Astrocyte of the cerebellum (primary cell): ENCODE data around the gene PEX11G.
"Not testable (repeated sequence)": the region's sequence is repeated elsewhere in the genome, so short reads cannot be mapped to it uniquely, and the experiment has no call there.

Experiments
- DNase-seq: peaks from one replicate; pipeline ENCODE4 v3.0.0-alpha.2; 2011; ENCODE audit warnings: low read depth
- H3K4me3 ChIP-seq: 2 replicates; pipeline ENCODE4 v1.5.1; 2011; ENCODE audit warnings: mild to moderate bottlenecking, low read depth, low read length, moderate library complexity
- in situ Hi-C: cut with HindIII; loops from 2 replicates; pipeline ENCODE4 v1.10.0; 2017; ENCODE audit warnings: low sequenced_read_pairs
- TF ChIP-seq, protein P1 (sequence below): IDR thresholded peaks from 2 replicates; pipeline ENCODE4 v1.5.1; 2012; ENCODE audit warnings: low read length, low read depth, moderate library complexity, mild to moderate bottlenecking; ENCODE audit errors: missing control alignments

The PEX11G gene

GRCh38 chr19:7434391-7434790, 54.4 kb downstream of the PEX11G start:
- no peak for DNase-seq
- in situ Hi-C loops, result no loop called here
- H3K4me3 ChIP-seq, result no peak overlapping the region
- TF ChIP-seq, protein P1, sequence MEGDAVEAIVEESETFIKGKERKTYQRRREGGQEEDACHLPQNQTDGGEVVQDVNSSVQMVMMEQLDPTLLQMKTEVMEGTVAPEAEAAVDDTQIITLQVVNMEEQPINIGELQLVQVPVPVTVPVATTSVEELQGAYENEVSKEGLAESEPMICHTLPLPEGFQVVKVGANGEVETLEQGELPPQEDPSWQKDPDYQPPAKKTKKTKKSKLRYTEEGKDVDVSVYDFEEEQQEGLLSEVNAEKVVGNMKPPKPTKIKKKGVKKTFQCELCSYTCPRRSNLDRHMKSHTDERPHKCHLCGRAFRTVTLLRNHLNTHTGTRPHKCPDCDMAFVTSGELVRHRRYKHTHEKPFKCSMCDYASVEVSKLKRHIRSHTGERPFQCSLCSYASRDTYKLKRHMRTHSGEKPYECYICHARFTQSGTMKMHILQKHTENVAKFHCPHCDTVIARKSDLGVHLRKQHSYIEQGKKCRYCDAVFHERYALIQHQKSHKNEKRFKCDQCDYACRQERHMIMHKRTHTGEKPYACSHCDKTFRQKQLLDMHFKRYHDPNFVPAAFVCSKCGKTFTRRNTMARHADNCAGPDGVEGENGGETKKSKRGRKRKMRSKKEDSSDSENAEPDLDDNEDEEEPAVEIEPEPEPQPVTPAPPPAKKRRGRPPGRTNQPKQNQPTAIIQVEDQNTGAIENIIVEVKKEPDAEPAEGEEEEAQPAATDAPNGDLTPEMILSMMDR, result no peak

- in situ Hi-C loops, result not testable (repeated sequence)
These were observed 55.4 kb downstream of the PEX11G start for GRCh38 chr19:7433456-7433855.

GRCh38 chr19:7429638-7430282, 59.1 kb downstream of the PEX11G start:
- DNase-seq, result no peak
- no peak overlapping the region for H3K4me3 ChIP-seq
- TF ChIP-seq, protein P1, result no peak
- in situ Hi-C loops, result no loop called here

More at GRCh38 chr19:7433456-7433855, 55.4 kb downstream of the PEX11G start:
- DNase-seq, H3K4me3 ChIP-seq: not testable (repeated sequence)

- TF ChIP-seq, protein P1, result no peak
- no peak overlapping the region for H3K4me3 ChIP-seq
- no peak for DNase-seq
- in situ Hi-C loops, result no loop called here
These were observed 60.2 kb downstream of the PEX11G start for GRCh38 chr19:7428651-7429113.

DNA sequence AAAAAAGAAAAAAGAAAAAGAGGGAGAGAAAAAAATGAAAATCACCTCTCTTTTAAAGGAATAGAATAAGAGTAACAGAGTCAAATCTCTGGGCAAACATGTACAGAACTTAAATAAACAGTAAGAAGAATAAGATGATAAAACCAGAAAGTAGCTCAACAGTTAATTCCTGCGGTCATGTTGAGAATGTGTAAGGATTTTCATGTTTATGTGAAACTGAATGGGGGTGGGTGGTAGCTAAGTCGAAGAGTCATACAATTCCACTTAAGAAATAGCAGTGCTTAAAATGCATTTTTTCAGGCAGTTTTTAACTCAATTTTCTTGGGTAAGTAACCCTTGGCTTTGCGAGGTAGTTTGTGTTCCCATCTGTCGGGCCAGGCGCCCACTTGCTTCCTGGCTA, 60.9 kb downstream of the PEX11G start:
- in situ Hi-C loops, result no loop called here
- TF ChIP-seq, protein P1, result no peak
- H3K4me3 ChIP-seq, result no peak overlapping the region
- no peak for DNase-seq

- TF ChIP-seq, protein P1, result no peak
- in situ Hi-C loops, result no loop called here
- DNase-seq, result no peak
- H3K4me3 ChIP-seq, result no peak overlapping the region
These were observed 61.8 kb downstream of the PEX11G start for GRCh38 chr19:7426986-7427385.
